ENCODE measurements around the gene ATP6AP1. TPM values are rescaled to one million over a fixed set of nuclear protein-coding genes. Genes with fewer than 3 reads are reported as not detected.
A peak's percentile ranks its signal among the peaks of the same experiment; 100 is the strongest.
"Not testable (repeated sequence)": the region's sequence is repeated elsewhere in the genome, so short reads cannot be mapped to it uniquely, and the experiment has no call there.

The ATP6AP1 gene
- total and polyA plus RNA-seq, 10 of the 15 experiments (the other 5 are each of a cell fraction or from before 2014, with no cell fraction given): 4.5 to 56.4 (median 32.0) TPM

DNA sequence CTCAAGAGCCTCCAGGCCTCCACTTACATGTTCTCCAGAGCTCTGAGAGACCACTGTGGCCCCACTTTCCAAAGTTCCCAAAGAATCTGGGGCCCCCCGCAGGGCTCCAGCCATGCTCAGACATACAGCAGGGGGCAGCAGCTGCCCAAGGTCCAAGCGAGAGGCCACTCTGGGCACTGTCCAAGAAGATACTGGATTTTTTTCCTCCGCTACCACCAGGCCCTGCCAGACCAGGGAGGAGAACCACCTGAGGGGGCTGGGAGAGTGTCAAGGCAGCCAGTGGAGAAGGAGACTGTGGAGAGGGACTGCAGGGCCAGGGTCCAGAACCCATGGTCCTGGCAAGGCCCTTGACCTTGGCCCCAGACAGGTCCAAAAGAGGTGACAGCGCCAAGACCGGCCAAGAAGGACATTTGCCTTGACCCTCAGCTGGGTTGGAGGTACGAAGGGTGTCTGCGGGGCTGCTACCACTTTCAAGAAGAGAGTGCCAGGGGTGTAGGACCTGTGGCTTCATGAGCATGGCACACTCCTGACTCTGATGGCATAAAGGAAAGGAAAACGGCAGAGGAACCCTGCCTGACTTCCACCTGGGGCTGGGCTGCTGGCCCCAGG is 44.1 kb upstream of the ATP6AP1 start:
- Histone ChIP-seq H4K20me1 (ENCODE audit: control insufficient read depth, insufficient read depth) (no peaks in the 10 kb centered on the region), H3K4me3 (no peak overlapping the region), H2AFZ (ENCODE audit: control insufficient read depth, low read depth, low read length) (no peak overlapping the region), H3K9ac (ENCODE audit: control insufficient read depth, insufficient read depth, low read length) (no peak overlapping the region), H3K36me3 (ENCODE audit: control insufficient read depth in 2 of 2, insufficient read depth in 2 of 2, low read length in 1 of 2) (no peaks in the 10 kb centered on the region; a peak in 1 of 4 replicates), H3K27ac (ENCODE audit: control insufficient read depth, insufficient read depth) (no peak overlapping the region), H3K9me3 (replicated peaks; ENCODE audit: control insufficient read depth, insufficient read depth, low read length) (no peaks in the 10 kb centered on the region; the same call in 2 of the 3 replicates), H3K4me1 (ENCODE audit: control insufficient read depth, insufficient read depth, low read length) (no peaks in the 10 kb centered on the region; the same call in 1 of the 2 replicates), H3K4me2 (ENCODE audit: control insufficient read depth, insufficient read depth) (no peak overlapping the region), H3K79me2 (ENCODE audit: control insufficient read depth, insufficient read depth, low read length) (peaks cover 12% of the 10 kb centered on the region), H3K27me3 (replicated peaks in 1 of 2; ENCODE audit: control insufficient read depth in 2 of 2, insufficient read depth in 2 of 2, low read length in 1 of 2) (no peaks in the 10 kb centered on the region)
- intact Hi-C loops (cut with micrococcal nuclease; ENCODE audit: unreplicated experiment): no loop called here
- no peak for ATAC-seq
- BruUV-seq (replicated peaks): no TSS peak
- SMC1A ChIA-PET (ENCODE audit: uncharacterized antibody, unreplicated experiment): no interaction called here
- POLR2A ChIA-PET: interaction anchor here (1.4 kb wide), 1 partner anchor 10 kb away, joined by 6 read pairs; the partner anchor contains the start of gene FLNA
- TF ChIP-seq ZNF622 (IDR thresholded peaks at IDR 0.05) (no peak), FOS (IDR thresholded peaks at IDR 0.05; ENCODE audit: borderline replicate concordance, extremely low read depth, insufficient read length) (no peak), JUNB (IDR thresholded peaks at IDR 0.05) (no peak), ATF7 (IDR thresholded peaks at IDR 0.05; ENCODE audit: low read depth) (no peak)
- TF ChIP-seq, protein P1, sequence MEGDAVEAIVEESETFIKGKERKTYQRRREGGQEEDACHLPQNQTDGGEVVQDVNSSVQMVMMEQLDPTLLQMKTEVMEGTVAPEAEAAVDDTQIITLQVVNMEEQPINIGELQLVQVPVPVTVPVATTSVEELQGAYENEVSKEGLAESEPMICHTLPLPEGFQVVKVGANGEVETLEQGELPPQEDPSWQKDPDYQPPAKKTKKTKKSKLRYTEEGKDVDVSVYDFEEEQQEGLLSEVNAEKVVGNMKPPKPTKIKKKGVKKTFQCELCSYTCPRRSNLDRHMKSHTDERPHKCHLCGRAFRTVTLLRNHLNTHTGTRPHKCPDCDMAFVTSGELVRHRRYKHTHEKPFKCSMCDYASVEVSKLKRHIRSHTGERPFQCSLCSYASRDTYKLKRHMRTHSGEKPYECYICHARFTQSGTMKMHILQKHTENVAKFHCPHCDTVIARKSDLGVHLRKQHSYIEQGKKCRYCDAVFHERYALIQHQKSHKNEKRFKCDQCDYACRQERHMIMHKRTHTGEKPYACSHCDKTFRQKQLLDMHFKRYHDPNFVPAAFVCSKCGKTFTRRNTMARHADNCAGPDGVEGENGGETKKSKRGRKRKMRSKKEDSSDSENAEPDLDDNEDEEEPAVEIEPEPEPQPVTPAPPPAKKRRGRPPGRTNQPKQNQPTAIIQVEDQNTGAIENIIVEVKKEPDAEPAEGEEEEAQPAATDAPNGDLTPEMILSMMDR (IDR thresholded peaks at IDR 0.05 in 2 of 3, conservative IDR thresholded peaks at IDR 0.05 in 1 of 3; ENCODE audit: control insufficient read depth in 2 of 3, extremely low read depth in 1 of 3, insufficient read depth in 1 of 3, low read depth in 3 of 3, low read length in 3 of 3): peak in 1 of 3 experiments; percentile 14; a peak in 1 of 6 replicates
- TF ChIP-seq, protein P2, sequence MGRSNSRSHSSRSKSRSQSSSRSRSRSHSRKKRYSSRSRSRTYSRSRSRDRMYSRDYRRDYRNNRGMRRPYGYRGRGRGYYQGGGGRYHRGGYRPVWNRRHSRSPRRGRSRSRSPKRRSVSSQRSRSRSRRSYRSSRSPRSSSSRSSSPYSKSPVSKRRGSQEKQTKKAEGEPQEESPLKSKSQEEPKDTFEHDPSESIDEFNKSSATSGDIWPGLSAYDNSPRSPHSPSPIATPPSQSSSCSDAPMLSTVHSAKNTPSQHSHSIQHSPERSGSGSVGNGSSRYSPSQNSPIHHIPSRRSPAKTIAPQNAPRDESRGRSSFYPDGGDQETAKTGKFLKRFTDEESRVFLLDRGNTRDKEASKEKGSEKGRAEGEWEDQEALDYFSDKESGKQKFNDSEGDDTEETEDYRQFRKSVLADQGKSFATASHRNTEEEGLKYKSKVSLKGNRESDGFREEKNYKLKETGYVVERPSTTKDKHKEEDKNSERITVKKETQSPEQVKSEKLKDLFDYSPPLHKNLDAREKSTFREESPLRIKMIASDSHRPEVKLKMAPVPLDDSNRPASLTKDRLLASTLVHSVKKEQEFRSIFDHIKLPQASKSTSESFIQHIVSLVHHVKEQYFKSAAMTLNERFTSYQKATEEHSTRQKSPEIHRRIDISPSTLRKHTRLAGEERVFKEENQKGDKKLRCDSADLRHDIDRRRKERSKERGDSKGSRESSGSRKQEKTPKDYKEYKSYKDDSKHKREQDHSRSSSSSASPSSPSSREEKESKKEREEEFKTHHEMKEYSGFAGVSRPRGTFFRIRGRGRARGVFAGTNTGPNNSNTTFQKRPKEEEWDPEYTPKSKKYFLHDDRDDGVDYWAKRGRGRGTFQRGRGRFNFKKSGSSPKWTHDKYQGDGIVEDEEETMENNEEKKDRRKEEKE (IDR thresholded peaks at IDR 0.05): no peak
- in situ Hi-C loops (cut with MboI): no loop called here
- DNase-seq (ENCODE audit: low read depth, low spot score): no peak
- FAIRE-seq: no peak
- CTCF ChIA-PET: no interaction called here
- 51% methylated on average over 8 of the region's 8 CpGs for WGBS (ENCODE audit: insufficient coverage, insufficient replicate concordance, low lambda C conversion rate, missing lambda C conversion rate)
- RAD21 ChIA-PET (ENCODE audit: unreplicated experiment): interaction anchor here (2.0 kb wide), 1 partner anchor 11 kb away, joined by 10 read pairs; the partner anchor contains the start of gene FLNA

DNA sequence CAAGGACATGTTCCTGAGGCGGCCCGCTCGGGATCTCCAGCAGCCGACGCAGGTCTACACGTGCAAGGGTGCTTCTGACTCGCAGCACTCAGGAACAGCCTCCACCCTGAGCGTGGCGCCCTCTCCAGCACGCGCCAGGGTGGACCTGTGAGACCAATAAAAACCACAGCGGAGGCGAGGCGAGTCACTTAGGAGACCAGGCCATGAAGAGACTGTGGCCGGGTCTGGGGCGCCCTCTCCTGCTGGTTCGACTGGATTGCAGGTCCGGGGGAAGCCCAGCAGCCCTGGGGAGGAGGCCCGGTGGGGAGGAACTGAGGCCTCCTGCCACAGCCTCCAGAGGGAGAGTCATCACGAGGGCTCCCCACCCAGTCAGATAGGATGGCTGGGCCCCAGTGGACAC is 40.4 kb upstream of the ATP6AP1 start:
- H3K27ac ChIP-seq (ENCODE audit: control insufficient read depth, insufficient read depth); H3K9ac ChIP-seq (ENCODE audit: control insufficient read depth, insufficient read depth, low read length); H3K36me3 ChIP-seq (ENCODE audit: control insufficient read depth in 2 of 2, insufficient read depth in 2 of 2, low read length in 1 of 2); H3K4me1 ChIP-seq (ENCODE audit: control insufficient read depth, insufficient read depth, low read length); POLR2A ChIA-PET; RAD21 ChIA-PET (ENCODE audit: unreplicated experiment); H3K27me3 ChIP-seq (replicated peaks in 1 of 2; ENCODE audit: control insufficient read depth in 2 of 2, insufficient read depth in 2 of 2, low read length in 1 of 2); DNase-seq (ENCODE audit: low read depth, low spot score); H3K79me2 ChIP-seq (ENCODE audit: control insufficient read depth, insufficient read depth, low read length); intact Hi-C loops (cut with micrococcal nuclease; ENCODE audit: unreplicated experiment); H3K4me2 ChIP-seq (ENCODE audit: control insufficient read depth, insufficient read depth); H3K9me3 ChIP-seq (replicated peaks; ENCODE audit: control insufficient read depth, insufficient read depth, low read length); H2AFZ ChIP-seq (ENCODE audit: control insufficient read depth, low read depth, low read length); SMC1A ChIA-PET (ENCODE audit: uncharacterized antibody, unreplicated experiment); in situ Hi-C loops (cut with MboI); CTCF ChIA-PET; H4K20me1 ChIP-seq (ENCODE audit: control insufficient read depth, insufficient read depth); BruUV-seq (replicated peaks); H3K4me3 ChIP-seq: not testable (repeated sequence)
- FAIRE-seq (peak; percentile 99), ATAC-seq (peak; percentile 57)
- no CpG with 5 or more reads among the region's 20 CpGs for WGBS (ENCODE audit: insufficient coverage, insufficient replicate concordance, low lambda C conversion rate, missing lambda C conversion rate)

Measured in GM12878 (cell line).